GM19463 (cell line): ENCODE measurements around the gene KRT33A.
"Not testable (repeated sequence)": the region's sequence is repeated elsewhere in the genome, so short reads cannot be mapped to it uniquely, and the experiment has no call there.

Source experiments
- ATAC-seq: cut with Tn5 transposase; IDR thresholded peaks from one replicate; pipeline ENCODE4 v1.9.1; 2021; ENCODE audit warnings: mild to moderate bottlenecking, moderate library complexity; ENCODE audit not compliant: unreplicated experiment

KRT33A gene

GRCh38 chr17:41366070-41366469, 15.4 kb upstream of the KRT33A start:
- ATAC-seq = no peak

GRCh38 chr17:41363881-41364280, 13.3 kb upstream of the KRT33A start:
- no peak for ATAC-seq

GRCh38 chr17:41360296-41360995, 9.8 kb upstream of the KRT33A start:
- ATAC-seq = no peak

- ATAC-seq = no peak
Observed at GRCh38 chr17:41354536-41354935, 3.9 kb upstream of the KRT33A start.

GRCh38 chr17:41352597-41353366, 2.2 kb upstream of the KRT33A start:
- no peak for ATAC-seq

GRCh38 chr17:41351177-41351576, 549 bp upstream of the KRT33A start:
- no peak for ATAC-seq

- ATAC-seq = no peak
Observed at GRCh38 chr17:41347869-41348760, 2.5 kb downstream of the KRT33A start.

- ATAC-seq = not testable (repeated sequence)
Observed at GRCh38 chr17:41346421-41346820, 4.2 kb downstream of the KRT33A start.

- ATAC-seq = no peak
Observed at GRCh38 chr17:41345992-41346391, 4.6 kb downstream of the KRT33A start.

- ATAC-seq = no peak
Observed at GRCh38 chr17:41343029-41343428, 7.6 kb downstream of the KRT33A start.

- no peak for ATAC-seq
Observed at GRCh38 chr17:41340934-41341861, 9.4 kb downstream of the KRT33A start.

- no peak for ATAC-seq
Observed at GRCh38 chr17:41340494-41340893, 10.1 kb downstream of the KRT33A start.

- ATAC-seq = no peak
Observed at GRCh38 chr17:41339571-41340172, 11.0 kb downstream of the KRT33A start.

GRCh38 chr17:41338961-41339485, 11.6 kb downstream of the KRT33A start:
- peak; percentile 51 for ATAC-seq

- ATAC-seq = no peak
Observed at GRCh38 chr17:41335747-41336146, 14.9 kb downstream of the KRT33A start.

- ATAC-seq = no peak
Observed at GRCh38 chr17:41334385-41335305, 16.0 kb downstream of the KRT33A start.

GRCh38 chr17:41333836-41334235, 16.8 kb downstream of the KRT33A start:
- ATAC-seq = no peak

- no peak for ATAC-seq
Observed at GRCh38 chr17:41333098-41333497, 17.5 kb downstream of the KRT33A start.

GRCh38 chr17:41332239-41332638, 18.4 kb downstream of the KRT33A start:
- ATAC-seq = no peak
